GM21825 (cell line): ENCODE results near the gene FRY.
A peak's percentile ranks its signal among the peaks of the same experiment; 100 is the strongest.

Experiments used
- ATAC-seq: cut with Tn5 transposase; IDR thresholded peaks from one replicate; pipeline ENCODE4 v1.9.1; 2021; ENCODE audit warnings: mild to moderate bottlenecking, moderate library complexity; ENCODE audit not compliant: unreplicated experiment

FRY gene

GRCh38 chr13:32164622-32165268 lies 133.2 kb downstream of the FRY start:
- peak; percentile 67 for ATAC-seq

- no peak for ATAC-seq
Measured at GRCh38 chr13:32165796-32166195, 134.2 kb downstream of the FRY start.

DNA sequence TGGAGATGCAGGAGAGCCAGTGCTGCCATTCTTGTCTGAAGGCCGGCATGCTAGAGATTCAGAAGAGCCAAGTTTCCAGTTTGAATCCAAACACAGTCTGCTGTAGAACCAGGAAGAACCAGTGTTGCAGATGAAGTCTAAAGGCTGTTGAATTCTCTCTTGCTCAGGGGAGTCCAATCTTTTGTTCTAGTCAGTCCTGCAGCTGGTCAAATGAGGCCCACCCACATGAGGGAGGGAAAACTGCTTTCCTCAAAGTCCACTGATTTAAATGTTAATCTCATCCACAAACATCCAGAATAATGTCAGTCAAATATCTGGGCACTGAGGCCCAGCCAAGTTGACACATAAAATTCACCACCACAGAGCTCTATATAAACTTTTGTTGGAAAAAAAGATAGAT lies 136.6 kb downstream of the FRY start:
- ATAC-seq: no peak

- ATAC-seq: no peak
Measured at GRCh38 chr13:32170841-32171240, 139.3 kb downstream of the FRY start.

GRCh38 chr13:32173881-32174280 lies 142.3 kb downstream of the FRY start:
- no peak for ATAC-seq

- no peak for ATAC-seq
Measured at GRCh38 chr13:32174366-32174765, 142.8 kb downstream of the FRY start.

DNA sequence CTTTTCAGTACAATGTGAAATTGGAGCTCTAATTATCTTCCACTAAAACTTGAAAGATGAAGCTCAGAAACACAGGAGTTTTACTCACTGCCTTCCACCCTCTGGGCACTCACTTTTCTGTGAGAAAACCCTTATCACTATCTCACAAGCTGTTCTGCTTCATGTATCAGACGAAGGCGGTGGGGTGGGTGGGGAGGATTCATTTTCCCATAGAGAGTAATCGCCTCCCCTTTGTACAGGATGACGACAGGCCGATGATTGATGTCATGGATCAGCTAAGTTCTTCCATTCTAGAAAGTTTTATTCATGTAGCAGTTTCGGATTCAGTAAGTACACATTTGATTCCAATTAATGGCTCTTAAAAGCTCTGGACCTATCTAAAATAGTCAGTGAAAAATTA lies 143.7 kb downstream of the FRY start:
- ATAC-seq: no peak

DNA sequence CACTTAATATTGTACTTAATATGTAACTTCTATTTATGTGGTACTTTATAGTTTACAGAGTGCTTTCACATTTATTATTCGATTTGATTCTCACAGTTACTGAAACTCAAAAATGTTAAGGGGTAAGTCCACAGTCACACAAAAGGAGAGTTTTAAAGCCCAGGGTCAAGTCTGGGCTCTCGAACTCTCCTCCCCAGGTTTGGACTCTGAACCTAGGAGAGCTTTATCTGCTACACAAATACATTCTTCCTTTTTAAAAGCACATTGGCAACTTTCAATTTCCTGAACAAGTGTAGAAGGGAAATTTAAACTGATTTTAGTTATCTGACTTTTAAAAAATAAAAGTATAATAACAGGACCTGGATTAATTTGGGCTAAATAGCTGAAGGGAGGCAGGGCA lies 144.4 kb downstream of the FRY start:
- no peak for ATAC-seq

DNA sequence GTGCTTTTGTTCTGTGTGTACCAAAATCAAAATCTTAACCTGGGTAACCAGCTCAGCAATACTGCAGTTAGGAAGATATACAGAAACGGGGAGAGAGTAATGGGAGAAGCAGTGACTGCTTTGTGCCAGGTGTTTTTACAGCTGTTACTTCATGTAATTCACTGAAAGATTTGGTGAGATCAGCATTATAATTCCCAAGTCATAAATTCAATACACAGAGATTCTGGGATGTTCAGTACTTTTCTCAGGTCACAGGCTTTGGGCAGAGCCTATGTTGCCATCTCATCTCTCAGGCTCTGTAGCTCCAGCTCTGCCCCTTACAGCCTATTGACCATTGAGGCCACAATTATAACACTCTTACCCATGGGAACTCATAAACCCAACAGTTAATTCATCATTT lies 145.1 kb downstream of the FRY start:
- no peak for ATAC-seq

DNA sequence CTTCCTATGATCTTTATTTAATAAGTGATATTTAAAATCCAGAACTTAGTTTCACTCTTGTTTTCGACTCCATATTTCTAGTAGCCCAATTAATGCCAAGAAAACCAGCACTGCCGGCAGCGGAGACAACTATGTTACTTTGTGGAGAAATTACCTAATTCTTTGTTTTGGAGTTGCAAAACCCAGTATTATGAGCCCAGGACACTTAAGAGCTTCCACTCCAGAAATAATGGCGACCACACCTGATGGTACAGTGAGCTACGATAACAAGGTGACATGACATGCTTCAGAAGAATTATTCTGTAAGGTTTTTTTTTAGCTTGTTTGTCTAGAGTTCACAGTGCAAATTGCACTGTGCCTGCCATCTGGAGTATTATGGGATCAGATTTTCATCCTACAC lies 147.2 kb downstream of the FRY start:
- no peak for ATAC-seq

DNA sequence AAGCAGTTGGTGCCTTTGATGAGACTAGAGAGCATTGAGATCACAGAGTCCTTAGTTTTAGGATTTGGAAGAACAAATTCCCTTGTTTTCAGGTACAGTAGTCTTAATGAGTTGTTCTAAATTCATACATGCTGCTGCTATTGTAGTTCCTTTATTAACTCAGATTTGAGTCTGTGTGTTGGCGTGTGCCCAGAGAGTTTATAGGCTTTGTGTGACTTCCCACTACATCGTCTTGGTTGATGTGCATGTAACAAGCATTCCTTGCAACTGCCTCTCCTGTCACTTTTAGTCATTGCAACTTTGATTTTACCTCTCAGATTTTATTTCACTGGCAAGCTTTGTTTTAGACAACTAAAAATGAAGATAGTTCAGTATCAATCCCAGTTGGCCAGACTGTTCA lies 148.1 kb downstream of the FRY start:
- ATAC-seq: no peak

DNA sequence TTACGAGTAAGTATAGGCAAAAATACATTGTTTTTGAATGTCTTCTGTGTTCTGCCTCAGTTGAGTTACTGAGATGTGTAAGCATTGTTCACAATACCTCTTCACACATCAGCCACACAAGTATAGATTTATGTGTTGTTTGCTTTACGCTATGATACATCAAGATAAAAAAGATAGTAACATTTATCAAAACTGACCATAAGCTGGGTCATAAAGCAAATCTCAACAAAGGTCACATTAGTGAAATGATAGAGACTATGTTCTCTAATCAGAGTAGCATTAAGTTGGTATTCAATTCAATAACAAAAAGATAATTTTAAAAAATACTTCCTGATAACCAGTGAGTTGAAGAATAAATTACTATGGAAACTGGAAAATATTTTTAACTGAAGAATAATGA lies 156.1 kb downstream of the FRY start:
- ATAC-seq: no peak

GRCh38 chr13:32191452-32191998 lies 160.0 kb downstream of the FRY start:
- no peak for ATAC-seq

GRCh38 chr13:32195713-32196112 lies 164.1 kb downstream of the FRY start:
- no peak for ATAC-seq

GRCh38 chr13:32199168-32199567 lies 167.6 kb downstream of the FRY start:
- no peak for ATAC-seq

DNA sequence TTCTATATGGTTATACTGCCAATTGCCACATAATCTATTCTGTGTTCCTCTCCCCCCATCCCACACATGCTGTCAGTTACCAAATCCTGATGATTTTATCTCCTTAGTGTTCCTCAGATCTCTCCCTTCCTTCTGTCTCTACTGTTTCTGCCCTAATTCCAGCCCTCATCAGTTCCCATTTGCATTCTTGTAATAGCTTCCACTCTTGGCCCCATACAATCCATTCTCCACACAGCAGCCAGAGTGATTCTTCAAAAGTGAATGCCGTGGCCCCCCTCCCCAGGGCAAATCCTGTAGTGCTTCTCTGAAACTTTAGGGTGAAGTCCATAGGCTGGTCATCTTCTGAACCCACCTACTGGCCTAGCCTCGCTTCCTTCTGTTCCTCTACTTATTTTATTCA lies 169.2 kb downstream of the FRY start:
- no peak for ATAC-seq

GRCh38 chr13:32201809-32202208 lies 170.2 kb downstream of the FRY start:
- no peak for ATAC-seq

- no peak for ATAC-seq
Measured at GRCh38 chr13:32202268-32202667, 170.7 kb downstream of the FRY start.

DNA sequence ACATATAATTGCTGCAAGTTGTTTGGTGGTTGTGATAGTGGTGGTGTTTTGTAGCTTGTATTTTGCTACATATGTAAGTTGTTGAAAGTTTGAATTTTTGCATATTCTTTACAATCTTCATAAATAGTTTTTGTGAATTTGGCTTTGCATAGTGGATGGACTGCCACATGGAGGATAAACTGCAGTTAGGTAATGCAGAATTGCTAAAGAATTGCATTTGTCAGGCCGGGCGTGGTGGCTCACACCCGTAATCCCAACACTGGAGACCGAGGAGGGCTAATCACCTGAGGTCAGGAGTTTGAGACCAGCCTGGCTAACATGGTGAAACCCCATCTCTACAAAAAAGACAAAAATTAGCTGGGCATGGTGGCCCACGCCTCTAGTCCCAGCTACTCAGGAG lies 171.6 kb downstream of the FRY start:
- no peak for ATAC-seq

DNA sequence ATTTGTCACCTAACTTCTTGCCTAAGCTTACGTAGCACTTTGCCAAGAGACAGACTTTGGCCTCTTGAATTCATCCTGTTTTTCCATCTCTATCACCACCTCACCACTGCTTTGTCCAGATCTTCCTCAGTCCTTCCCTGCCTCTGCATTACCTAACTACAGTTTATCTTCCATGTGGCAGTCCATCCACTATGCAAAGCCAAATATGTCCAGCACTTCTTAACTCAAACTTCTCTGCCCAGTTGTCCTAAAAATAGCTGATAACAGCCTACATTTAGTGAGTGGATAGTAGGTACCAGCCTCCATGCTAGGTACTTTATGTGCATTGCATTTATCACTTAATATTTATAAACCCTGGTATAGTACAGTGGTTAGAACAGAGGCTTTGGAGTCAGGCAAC lies 172.2 kb downstream of the FRY start:
- no peak for ATAC-seq

DNA sequence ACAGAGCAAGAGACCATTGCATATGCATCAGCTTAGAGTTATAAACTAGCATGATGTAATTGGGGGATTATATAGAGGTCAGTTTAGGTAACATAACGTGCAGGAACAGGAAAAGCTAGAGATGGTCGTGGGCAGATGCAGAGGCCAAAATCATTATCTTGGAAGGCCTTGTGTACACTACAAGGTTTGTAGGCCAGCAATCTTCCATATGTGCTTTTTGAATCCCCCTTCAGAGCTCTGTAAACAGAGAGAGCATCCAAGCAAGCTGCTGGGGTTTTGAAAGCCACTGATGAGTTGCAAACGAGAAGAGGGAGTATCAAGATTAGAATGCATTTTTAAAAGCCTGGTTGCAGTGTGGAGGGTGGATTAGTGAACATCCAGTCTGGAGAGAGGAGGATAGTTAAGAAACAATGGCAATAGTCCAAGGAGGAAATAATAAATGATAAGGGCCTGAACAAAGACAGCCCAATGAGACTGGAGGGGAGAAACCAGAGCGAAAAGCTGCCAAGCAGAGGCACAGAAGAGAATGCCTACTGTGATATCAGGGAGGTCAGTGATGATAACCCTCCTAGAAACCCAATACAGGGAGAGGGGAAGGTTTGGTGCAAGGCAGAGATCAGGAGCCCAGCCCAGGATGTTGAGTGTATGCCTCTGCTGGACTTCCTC lies 174.0 kb downstream of the FRY start:
- ATAC-seq: no peak

DNA sequence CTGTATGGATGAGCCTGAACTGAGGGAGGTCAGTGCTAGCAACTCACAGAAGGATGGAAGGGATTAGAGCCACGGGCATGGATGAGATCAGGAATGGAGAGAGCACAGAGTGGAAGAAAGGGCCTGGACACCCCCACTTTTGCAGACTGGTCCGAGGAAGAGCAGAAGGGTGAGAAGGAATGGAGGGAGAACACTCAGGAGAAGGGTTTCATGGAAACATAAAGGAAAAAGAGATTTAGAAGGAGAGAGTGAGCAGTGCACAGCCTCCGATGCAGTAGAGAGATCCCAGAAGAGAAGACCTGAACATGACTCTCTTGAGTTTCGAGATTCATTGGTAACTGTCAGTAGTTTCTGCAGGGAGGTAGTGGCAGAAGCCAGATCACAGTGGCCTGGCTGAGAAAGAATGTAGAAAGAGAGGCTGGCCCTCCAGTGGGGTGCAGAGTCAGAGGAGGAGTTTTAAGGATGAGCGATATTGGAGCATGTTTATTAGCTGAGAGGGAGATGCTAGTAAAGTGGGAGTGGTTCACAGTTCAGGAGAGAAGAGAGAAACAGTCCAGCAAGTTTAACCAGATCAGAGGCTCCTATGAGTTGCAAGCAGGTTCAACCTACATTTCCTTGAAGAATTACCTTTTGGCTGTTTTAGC lies 174.6 kb downstream of the FRY start:
- no peak for ATAC-seq
